HEK293T (cell line): Measurements from ENCODE around the gene FMC1.

Experiments
- ARNT ChIP-seq: fragments of 450-650 bp; IDR thresholded peaks from 2 replicates; pipeline ENCODE4 v1.6.1; 2017; ENCODE audit warnings: mild to moderate bottlenecking
- CTBP1 ChIP-seq: fragments of 450-650 bp; IDR thresholded peaks from 2 replicates; pipeline ENCODE4 v1.6.1; 2016; ENCODE audit warnings: borderline replicate concordance
- FOXA1 ChIP-seq: fragments of 450-650 bp; IDR thresholded peaks from 2 replicates; pipeline ENCODE4 v1.6.1; 2016; ENCODE audit warnings: mild to moderate bottlenecking
- FOXK2 ChIP-seq: fragments of 450-650 bp; IDR thresholded peaks from 2 replicates; pipeline ENCODE4 v1.6.1; 2016; ENCODE audit warnings: mild to moderate bottlenecking
- FOXM1 ChIP-seq: fragments of 450-650 bp; IDR thresholded peaks from 2 replicates; pipeline ENCODE4 v1.6.1; 2017; ENCODE audit warnings: mild to moderate bottlenecking, borderline replicate concordance
- HDGF ChIP-seq: fragments of 450-650 bp; IDR thresholded peaks from 2 replicates; pipeline ENCODE4 v1.6.1; 2017; ENCODE audit warnings: antibody characterized with exemption, borderline replicate concordance
- NFRKB ChIP-seq: fragments of 450-650 bp; IDR thresholded peaks from 2 replicates; pipeline ENCODE4 v1.6.1; 2016; ENCODE audit warnings: mild to moderate bottlenecking, moderate library complexity
- SP1 ChIP-seq: fragments of 450-650 bp; IDR thresholded peaks from 2 replicates; pipeline ENCODE4 v1.6.1; 2017
- TARDBP ChIP-seq: fragments of 450-650 bp; IDR thresholded peaks from 2 replicates; pipeline ENCODE4 v1.6.1; 2016

DNA sequence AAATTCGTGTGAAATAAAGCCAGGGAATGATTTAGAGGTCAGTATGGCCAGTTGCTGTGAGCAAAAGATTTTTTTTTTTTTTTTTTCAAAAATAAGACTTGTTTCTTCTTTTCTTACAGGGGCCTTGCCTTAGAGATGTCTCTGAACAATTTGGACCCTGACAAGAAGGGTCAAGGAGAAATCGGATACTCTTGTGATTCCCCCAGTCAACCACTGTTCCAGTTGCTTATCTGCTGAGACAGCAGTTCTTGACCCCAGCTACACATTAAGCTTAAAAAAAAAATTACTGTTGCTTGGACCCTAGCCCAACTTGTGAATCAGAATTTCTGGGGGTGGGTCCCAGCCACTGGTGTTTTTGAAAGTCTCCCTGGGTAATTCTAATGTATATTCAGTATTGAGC, 12.0 kb upstream of the FMC1 start:
- TF ChIP-seq NFRKB, result no peak
- no peak for TF ChIP-seq HDGF
- no peak for TF ChIP-seq ARNT
- TF ChIP-seq FOXM1, result no peak
- TF ChIP-seq FOXA1, result no peak
- no peak for TF ChIP-seq FOXK2
- TF ChIP-seq CTBP1, result no peak
- TF ChIP-seq TARDBP, result no peak
- TF ChIP-seq SP1, result no peak
